GM13977 (cell line): Measurements from ENCODE around the gene TAF9.

ENCODE experiments used
- DNase-seq: peaks from one replicate; pipeline ENCODE4 v3.0.0; 2012; ENCODE audit warnings: low spot score
- CTCF ChIP-seq: IDR thresholded peaks from 2 replicates; pipeline ENCODE4 v1.5.1; 2012; ENCODE audit warnings: mild to moderate bottlenecking, control low read depth; ENCODE audit not compliant: insufficient read depth; ENCODE audit errors: extremely low read depth, missing control alignments
- in situ Hi-C: fragments of 300-500 bp; cut with MboI; formaldehyde crosslinking; loops from one replicate; pipeline ENCODE4 v1.12.0; 2022; ENCODE audit warnings: low sequenced_read_pairs, low pct_unique_long_range_greater_than_20kb, mixed read lengths, inconsistent platforms; ENCODE audit not compliant: unreplicated experiment

Gene TAF9, protein sequence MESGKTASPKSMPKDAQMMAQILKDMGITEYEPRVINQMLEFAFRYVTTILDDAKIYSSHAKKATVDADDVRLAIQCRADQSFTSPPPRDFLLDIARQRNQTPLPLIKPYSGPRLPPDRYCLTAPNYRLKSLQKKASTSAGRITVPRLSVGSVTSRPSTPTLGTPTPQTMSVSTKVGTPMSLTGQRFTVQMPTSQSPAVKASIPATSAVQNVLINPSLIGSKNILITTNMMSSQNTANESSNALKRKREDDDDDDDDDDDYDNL

GRCh38 chr5:69369340-69370121 lies at the start of gene TAF9, which contains the start of the genes AK6 and RAD17:
TAF9 (minus strand) TSS chr5:69369520; CDS start chr5:69365737, 3,783 bp downstream.
AK6 (minus strand) TSS chr5:69369520; CDS start chr5:69369490, 30 bp downstream.
RAD17 (plus strand) TSS chr5:69369818; CDS start chr5:69372209, 2,391 bp downstream.
- DNase-seq, result peak; percentile 90
- in situ Hi-C loops, result loop anchor here (25.0 kb wide), 1 partner anchor 282 kb away; the partner anchor contains the start of gene SLC30A5
- no peak for TF ChIP-seq CTCF

- TF ChIP-seq CTCF, result no peak
- no peak for DNase-seq
- in situ Hi-C loops, result no loop called here
These were observed 49.2 kb upstream of the TAF9 start for GRCh38 chr5:69418554-69418953.

DNA sequence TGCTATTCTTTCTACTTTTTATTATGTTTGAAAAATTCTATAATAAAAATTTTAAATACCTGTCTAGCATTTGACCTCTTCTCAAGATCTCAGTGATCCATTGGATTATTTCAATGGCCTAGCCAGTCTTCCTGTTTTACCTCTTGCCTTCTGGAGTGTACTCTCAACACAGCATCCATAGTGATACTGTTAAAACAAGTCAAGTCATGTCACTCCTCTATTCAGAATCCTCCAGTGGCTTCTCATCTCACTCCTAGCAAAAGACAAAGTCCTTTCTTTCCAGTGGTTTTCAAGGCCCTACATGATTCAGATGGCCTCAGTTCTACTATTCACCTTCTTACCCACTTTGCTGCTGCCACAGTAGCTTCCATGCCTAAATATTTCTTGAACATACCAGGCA lies 47.4 kb upstream of the TAF9 start:
- TF ChIP-seq CTCF, result no peak
- in situ Hi-C loops, result no loop called here
- no peak for DNase-seq

GRCh38 chr5:69416180-69416579 lies 46.9 kb upstream of the TAF9 start:
- DNase-seq, result no peak
- in situ Hi-C loops, result no loop called here
- TF ChIP-seq CTCF, result no peak

DNA sequence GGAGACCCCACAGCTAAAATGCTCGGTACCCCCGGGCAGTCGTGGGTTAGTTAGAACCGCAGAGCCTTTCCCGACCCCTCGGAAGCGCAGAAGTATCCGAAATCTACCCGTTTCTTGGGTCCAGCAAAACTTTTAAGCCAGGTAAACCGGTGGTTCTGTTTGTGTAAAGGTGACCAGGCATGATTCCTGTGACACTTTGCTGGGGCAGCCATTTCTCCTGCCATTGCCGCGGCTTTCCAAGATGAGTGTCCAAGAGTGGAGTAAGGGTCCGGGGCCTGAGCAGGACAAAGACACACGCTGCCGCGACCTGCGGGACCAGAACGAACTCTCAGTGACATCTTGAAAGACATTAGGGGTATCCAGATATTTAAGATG lies 46.3 kb upstream of the TAF9 start:
- TF ChIP-seq CTCF, result no peak
- in situ Hi-C loops, result no loop called here

DNA sequence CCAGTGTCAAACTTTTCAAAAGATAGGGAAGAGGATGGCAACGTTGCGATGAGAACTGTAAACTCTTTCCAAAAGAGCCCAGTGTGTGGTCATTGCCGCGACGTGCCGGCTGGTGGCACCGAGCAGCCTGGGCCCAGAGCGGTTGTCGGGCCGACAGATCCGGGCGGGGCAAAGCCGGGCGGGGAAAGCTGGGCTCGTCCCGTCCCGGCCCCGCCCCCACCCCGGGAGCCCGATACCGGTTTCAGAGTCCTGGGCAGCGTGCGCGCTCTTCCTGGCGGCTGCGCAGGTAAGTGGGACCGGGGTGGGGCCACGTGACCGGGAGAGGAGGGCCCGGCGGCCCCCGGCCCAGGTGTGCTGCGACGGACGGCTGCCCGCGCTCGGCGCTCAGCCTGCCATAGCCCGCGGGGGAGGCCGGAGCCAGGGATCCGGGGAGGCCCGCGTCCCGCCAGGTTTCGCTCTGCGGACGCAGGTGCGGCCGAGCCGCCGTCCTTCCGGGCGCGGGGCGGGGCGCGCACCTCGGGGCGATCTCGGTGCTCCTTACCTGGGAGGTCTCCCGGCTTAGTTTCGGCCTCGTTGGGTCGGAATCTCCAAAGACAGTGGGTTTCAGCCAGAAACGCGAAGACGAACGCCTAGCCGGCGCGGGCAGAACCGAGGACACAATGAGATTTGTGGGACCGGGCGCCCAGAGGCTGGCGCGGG lies 45.7 kb upstream of the TAF9 start, which contains the start of gene MARVELD2:
MARVELD2 (plus strand) TSS at position 232 of the 699 bp plus-strand sequence. CDS start 4,270 bp downstream, outside the sequence.
- TF ChIP-seq CTCF, result peak; percentile 54
- peak; percentile 82 for DNase-seq
- in situ Hi-C loops, result no loop called here

More for the DNA sequence above, 46.3 kb upstream of the TAF9 start:
- peak; percentile 30 for DNase-seq
